Fibroblast of lung (primary cell): ENCODE results near the gene SH3PXD2A. TPM values are rescaled to one million over a fixed set of nuclear protein-coding genes. Genes with fewer than 3 reads are reported as not detected.

Experiments used
- DNase-seq, 2 donors: peaks; one replicate each; pipeline versions ENCODE4 v3.0.0 to v3.0.0-alpha.2; 2010; ENCODE audit warnings: low read depth in 2 of 2
- H2AFZ ChIP-seq: 2 replicates; pipeline ENCODE4 v1.5.1; 2012; ENCODE audit warnings: low read length, control low read depth, inconsistent platforms
- H3K27ac ChIP-seq: 2 replicates; pipeline ENCODE4 v1.5.1; 2011; ENCODE audit warnings: low read length, control low read depth; ENCODE audit not compliant: insufficient read depth
- H3K27me3 ChIP-seq: 2 replicates; pipeline ENCODE4 v1.5.1; 2011; ENCODE audit warnings: mild to moderate bottlenecking, low read length; ENCODE audit not compliant: control insufficient read depth, insufficient read depth
- H3K36me3 ChIP-seq: 2 replicates; pipeline ENCODE4 v1.5.1; 2011; ENCODE audit warnings: low read length; ENCODE audit not compliant: control insufficient read depth, insufficient read depth
- H3K4me1 ChIP-seq: 2 replicates; pipeline ENCODE4 v1.5.1; 2011; ENCODE audit warnings: low read length; ENCODE audit not compliant: control insufficient read depth, insufficient read depth; ENCODE audit errors: extremely low read depth
- H3K4me2 ChIP-seq: 2 replicates; pipeline ENCODE4 v1.5.1; 2011; ENCODE audit warnings: low read length, control low read depth; ENCODE audit not compliant: insufficient read depth; ENCODE audit errors: extremely low read depth
- H3K4me3 ChIP-seq, 4 experiments: fragments of 200-600 bp in 1 of 4; sonication (generic) in 1 of 4; replicated peaks in 1 of 4; 2 replicates each; pipeline ENCODE4 v1.5.1; 2011 to 2016; ENCODE audit warnings: low read length in 4 of 4, low read depth in 3 of 4, mild to moderate bottlenecking in 3 of 4, control low read depth in 2 of 4, inconsistent platforms in 1 of 4, mixed read lengths in 1 of 4; ENCODE audit not compliant: insufficient read depth in 1 of 4; ENCODE audit errors: control extremely low read depth in 1 of 4
- H3K79me2 ChIP-seq: 2 replicates; pipeline ENCODE4 v1.5.1; 2012; ENCODE audit warnings: mild to moderate bottlenecking, low read length, inconsistent platforms; ENCODE audit not compliant: control insufficient read depth, insufficient read depth
- H3K9ac ChIP-seq: 2 replicates; pipeline ENCODE4 v1.5.1; 2011; ENCODE audit warnings: mild to moderate bottlenecking, low read length, control low read depth; ENCODE audit not compliant: insufficient read depth
- H3K9me3 ChIP-seq: 2 replicates; pipeline ENCODE4 v1.5.1; 2012; ENCODE audit warnings: low read depth, low read length; ENCODE audit not compliant: control insufficient read depth, insufficient read depth
- H4K20me1 ChIP-seq: 2 replicates; pipeline ENCODE4 v1.5.1; 2011; ENCODE audit warnings: low read length; ENCODE audit not compliant: control insufficient read depth, insufficient read depth; ENCODE audit errors: extremely low read depth
- CTCF ChIP-seq, 2 donors: IDR thresholded peaks in 1 of 2; conservative IDR thresholded peaks in 1 of 2; 1 replicate in 1 of 2; 2 replicates in 1 of 2; pipeline ENCODE4 v1.5.1; 2011 to 2012; ENCODE audit warnings: low read length in 2 of 2, control low read depth in 1 of 2, inconsistent platforms in 1 of 2, low read depth in 1 of 2, mild to moderate bottlenecking in 1 of 2
- EZH2 ChIP-seq: IDR thresholded peaks from 2 replicates; pipeline ENCODE4 v1.5.1; 2012; ENCODE audit warnings: low read length, control low read depth, mild to moderate bottlenecking; ENCODE audit errors: missing control alignments
- polyA plus RNA-seq, 2 donors: library from polyadenylated mRNA; depleted of rRNA in 1 of 2; stranded (reverse) in 1 of 2; unstranded in 1 of 2; fragments of >200 nt; gene quantifications; 2 replicates each; pipeline ENCODE4 v1.2.1, GENCODE V29; 2011 to 2012; ENCODE audit warnings: missing spikeins in 1 of 2
- total RNA-seq: library from RNA; depleted of rRNA; stranded (reverse); fragments of >200 nt; gene quantifications from 2 replicates; pipeline ENCODE4 v1.2.1, GENCODE V29; 2014

The SH3PXD2A gene
- total and polyA plus RNA-seq, 2 donors (not counting 1 experiment from before 2014, with no cell fraction given) = 25.5 to 33.2 TPM

GRCh38 chr10:103714232-103714891 lies 141.0 kb downstream of the SH3PXD2A start:
- no peak for DNase-seq
- H2AFZ ChIP-seq = no peak overlapping the region
- no peaks in the 10 kb centered on the region for H4K20me1 ChIP-seq
- no peak overlapping the region for H3K4me3 ChIP-seq
- peaks cover 19% of the 10 kb centered on the region for H3K4me1 ChIP-seq
- H3K36me3 ChIP-seq = no peaks in the 10 kb centered on the region
- no peaks in the 10 kb centered on the region for H3K27me3 ChIP-seq
- no peak for TF ChIP-seq EZH2
- no peak for TF ChIP-seq CTCF (conservative IDR thresholded peaks at IDR 0.05 in 1 of 2, IDR thresholded peaks at IDR 0.05 in 1 of 2; ENCODE audit: low read depth in 1 of 2, low read length in 2 of 2)
- no peak overlapping the region for H3K27ac ChIP-seq
- no peaks in the 10 kb centered on the region for H3K9me3 ChIP-seq
- H3K79me2 ChIP-seq = no peaks in the 10 kb centered on the region
- no peak overlapping the region for H3K4me2 ChIP-seq
- no peak overlapping the region for H3K9ac ChIP-seq

GRCh38 chr10:103713676-103714075 lies 141.7 kb downstream of the SH3PXD2A start:
- peaks cover 24% of the 10 kb centered on the region for H3K4me1 ChIP-seq
- H2AFZ ChIP-seq = no peak overlapping the region
- H3K4me3 ChIP-seq = no peak overlapping the region
- H4K20me1 ChIP-seq = no peaks in the 10 kb centered on the region
- H3K9me3 ChIP-seq = no peaks in the 10 kb centered on the region
- H3K36me3 ChIP-seq = no peaks in the 10 kb centered on the region
- no peak overlapping the region for H3K27ac ChIP-seq
- H3K9ac ChIP-seq = no peak overlapping the region
- H3K27me3 ChIP-seq = no peaks in the 10 kb centered on the region
- H3K4me2 ChIP-seq = no peak overlapping the region
- TF ChIP-seq EZH2 = no peak
- no peak for TF ChIP-seq CTCF (conservative IDR thresholded peaks at IDR 0.05 in 1 of 2, IDR thresholded peaks at IDR 0.05 in 1 of 2; ENCODE audit: low read depth in 1 of 2, low read length in 2 of 2)
- no peaks in the 10 kb centered on the region for H3K79me2 ChIP-seq
- DNase-seq = no peak

- H3K4me1 ChIP-seq = peaks cover 24% of the 10 kb centered on the region
- no peaks in the 10 kb centered on the region for H4K20me1 ChIP-seq
- H3K27ac ChIP-seq = no peak overlapping the region
- H3K9me3 ChIP-seq = no peaks in the 10 kb centered on the region
- TF ChIP-seq CTCF (conservative IDR thresholded peaks at IDR 0.05 in 1 of 2, IDR thresholded peaks at IDR 0.05 in 1 of 2; ENCODE audit: low read depth in 1 of 2, low read length in 2 of 2) (peak; percentile 86 to 91), EZH2 (no peak)
- H3K36me3 ChIP-seq = peaks cover 2% of the 10 kb centered on the region
- no peak overlapping the region for H2AFZ ChIP-seq
- H3K27me3 ChIP-seq = no peaks in the 10 kb centered on the region
- no peak overlapping the region for H3K4me2 ChIP-seq
- no peaks in the 10 kb centered on the region for H3K79me2 ChIP-seq
- DNase-seq = peak; percentile 55 to 83
- no peak overlapping the region for H3K9ac ChIP-seq
- H3K4me3 ChIP-seq = no peak overlapping the region
These were observed 142.4 kb downstream of the SH3PXD2A start for GRCh38 chr10:103712898-103713498.
